Activated T-cell treated with anti-CD3 and anti-CD28 coated beads for 1 hour (primary cell): ENCODE results near the gene MYO5C.

ENCODE experiments used
- DNase-seq: peaks from one replicate; pipeline ENCODE4 v3.0.0-alpha.2; 2020; ENCODE audit warnings: low read depth

MYO5C gene

DNA sequence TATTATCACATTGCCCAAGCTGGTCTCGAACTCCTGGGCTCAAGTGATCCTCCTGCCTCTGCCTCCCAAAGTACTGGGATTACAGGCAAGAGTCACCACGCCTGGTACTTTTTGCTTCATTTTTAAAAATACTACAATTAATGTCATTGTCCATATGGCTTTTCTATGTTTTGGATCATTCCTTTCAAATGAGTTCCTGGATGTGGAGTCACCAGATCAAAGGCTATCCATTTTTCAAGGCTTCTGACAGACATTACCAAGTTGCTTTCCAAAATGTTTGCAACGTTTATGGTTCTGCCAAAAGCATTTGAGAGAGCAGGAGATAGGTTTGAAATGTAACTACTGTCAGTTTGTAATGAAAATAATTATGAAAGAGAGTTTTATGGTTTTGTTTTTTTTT is 148.8 kb downstream of the MYO5C start:
- no peak for DNase-seq

DNA sequence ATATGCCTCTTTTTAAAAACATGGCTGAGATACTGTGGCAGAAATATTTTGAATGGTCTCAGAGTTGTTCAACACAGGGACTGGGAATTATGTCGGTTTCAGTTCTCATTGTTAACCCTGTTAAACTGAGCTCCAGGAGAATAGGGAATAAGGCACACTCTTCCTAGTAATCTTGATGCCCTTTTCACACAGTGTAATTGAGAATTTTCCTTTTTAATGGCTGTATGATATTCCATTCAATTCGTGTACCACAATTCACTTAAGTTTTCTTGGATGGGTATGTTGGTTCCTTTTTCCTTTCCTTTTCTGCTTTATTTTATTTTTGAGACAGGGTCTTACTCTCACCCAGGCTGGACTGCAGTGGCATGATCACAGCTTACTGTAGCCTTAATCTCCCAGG is 149.3 kb downstream of the MYO5C start:
- no peak for DNase-seq

DNA sequence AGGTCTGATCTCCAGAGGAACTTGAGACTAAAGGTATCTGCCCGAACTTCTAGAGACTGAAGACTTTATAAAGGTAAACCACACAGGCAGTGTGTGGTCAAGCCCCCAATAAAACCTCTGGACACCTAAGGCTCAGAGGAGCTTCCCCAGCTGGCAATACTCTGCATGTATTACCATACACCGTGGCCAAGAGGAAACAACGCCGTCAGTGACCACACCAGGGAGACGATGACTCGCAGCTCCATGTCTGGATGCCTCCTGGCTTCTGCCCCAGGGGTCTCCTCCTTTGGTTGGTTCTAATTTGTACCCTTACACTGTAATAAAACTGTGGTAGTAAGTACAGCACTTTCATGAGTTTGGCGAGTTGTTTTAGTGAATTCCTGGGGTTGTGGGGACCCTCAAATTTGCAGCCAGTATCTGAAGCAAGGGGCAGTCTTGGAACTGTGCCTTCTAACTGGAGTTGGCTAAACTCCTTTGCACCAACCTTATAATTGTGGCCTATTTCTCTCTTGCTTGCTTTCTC is 150.9 kb downstream of the MYO5C start:
- DNase-seq, result no peak

DNA sequence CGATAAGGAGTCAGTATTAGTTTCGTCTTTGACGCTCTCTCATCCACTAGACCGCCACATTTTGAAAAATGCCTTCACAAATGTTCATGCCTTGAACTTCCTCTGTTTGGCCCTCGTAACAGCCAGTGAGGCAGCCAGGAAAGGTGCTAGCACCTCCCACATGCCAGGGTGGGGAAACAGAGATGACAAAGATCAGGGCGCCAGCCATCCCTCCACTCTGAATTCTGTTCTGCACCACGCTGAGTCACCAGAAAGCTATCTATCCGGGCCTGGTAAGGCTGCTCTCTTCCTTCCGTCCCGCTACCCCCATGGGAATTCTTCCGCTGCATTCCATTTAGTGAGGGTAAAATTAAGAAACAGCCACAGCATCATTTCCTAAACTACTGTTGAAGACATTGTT is 151.7 kb downstream of the MYO5C start:
- DNase-seq, result no peak
